Calu3 (cell line): ENCODE measurements around the gene SEPHS2. TPM values are rescaled to one million over a fixed set of nuclear protein-coding genes. Genes with fewer than 3 reads are reported as not detected.
A peak's percentile ranks its signal among the peaks of the same experiment; 100 is the strongest.

ENCODE experiments used
- BruUV-seq: library from RNA; stranded (reverse); fragments of 400-500 nt; replicated peaks from 2 replicates; lab custom pipeline; 2021; lab: Mats Ljungman, UMichigan
- CTCF ChIA-PET: fragments of 300-600 bp; sonication (Branson Sonifier 250); formaldehyde crosslinking; loops from one replicate; lab custom pipeline; 2022; ENCODE audit warnings: antibody characterized with exemption; lab: Charles Lee
- DNase-seq: peaks from one replicate; pipeline ENCODE4 v3.0.0; 2022
- H3K27ac Mint-ChIP-seq: one replicate; pipeline ENCODE4 v1.8.0; 2022; ENCODE audit warnings: mixed read lengths; ENCODE audit not compliant: unreplicated experiment
- H3K27me3 Mint-ChIP-seq: one replicate; pipeline ENCODE4 v1.8.0; 2022; ENCODE audit warnings: mixed read lengths; ENCODE audit not compliant: unreplicated experiment
- H3K36me3 Mint-ChIP-seq: one replicate; pipeline ENCODE4 v1.8.0; 2022; ENCODE audit warnings: mild to moderate bottlenecking, moderate library complexity, mixed read lengths; ENCODE audit not compliant: insufficient read depth, unreplicated experiment
- H3K4me1 Mint-ChIP-seq: one replicate; pipeline ENCODE4 v1.8.0; 2022; ENCODE audit warnings: mild to moderate bottlenecking, low read depth, mixed read lengths; ENCODE audit not compliant: unreplicated experiment
- H3K4me3 Mint-ChIP-seq: one replicate; pipeline ENCODE4 v1.8.0; 2022; ENCODE audit warnings: mild to moderate bottlenecking, low read depth, moderate library complexity, mixed read lengths; ENCODE audit not compliant: unreplicated experiment
- H3K9me3 Mint-ChIP-seq: one replicate; pipeline ENCODE4 v1.8.0; 2022; ENCODE audit warnings: low read depth, mixed read lengths; ENCODE audit not compliant: unreplicated experiment
- CTCF ChIP-seq: fragments of 200-600 bp; IDR thresholded peaks from one replicate; pipeline ENCODE4 v1.8.0; 2022; ENCODE audit warnings: antibody characterized with exemption; ENCODE audit not compliant: unreplicated experiment
- intact Hi-C: fragments of 100-400 bp; cut with micrococcal nuclease; formaldehyde crosslinking; loops from one replicate; pipeline ENCODE4 v1.10.0; 2022; ENCODE audit not compliant: unreplicated experiment
- total RNA-seq: library from RNA; stranded (reverse); gene quantifications from 2 replicates; pipeline ENCODE4 v1.2.3, GENCODE V29; 2022

The SEPHS2 gene
- total RNA-seq, 1 experiment from 2014 or later: 85.0 TPM

GRCh38 chr16:30413112-30413806 lies 32.4 kb downstream of the SEPHS2 start:
- H3K36me3 Mint-ChIP-seq: peaks cover 68% of the 10 kb centered on the region
- peak overlapping the region; percentile 40 for H3K27ac Mint-ChIP-seq
- peak overlapping the region; percentile 15 for H3K4me3 Mint-ChIP-seq
- H3K27me3 Mint-ChIP-seq: no peaks in the 10 kb centered on the region
- no peaks in the 10 kb centered on the region for H3K9me3 Mint-ChIP-seq
- no TSS peak for BruUV-seq
- no peak for TF ChIP-seq CTCF
- DNase-seq: no peak
- intact Hi-C loops: no loop called here
- CTCF ChIA-PET: interaction anchor here (0.5 to 0.7 kb wide), 3 partner anchors 8 to 322 kb away, joined by 3 read pairs; partner anchors contain the start of gene TBX6
- peaks cover 56% of the 10 kb centered on the region for H3K4me1 Mint-ChIP-seq

DNA sequence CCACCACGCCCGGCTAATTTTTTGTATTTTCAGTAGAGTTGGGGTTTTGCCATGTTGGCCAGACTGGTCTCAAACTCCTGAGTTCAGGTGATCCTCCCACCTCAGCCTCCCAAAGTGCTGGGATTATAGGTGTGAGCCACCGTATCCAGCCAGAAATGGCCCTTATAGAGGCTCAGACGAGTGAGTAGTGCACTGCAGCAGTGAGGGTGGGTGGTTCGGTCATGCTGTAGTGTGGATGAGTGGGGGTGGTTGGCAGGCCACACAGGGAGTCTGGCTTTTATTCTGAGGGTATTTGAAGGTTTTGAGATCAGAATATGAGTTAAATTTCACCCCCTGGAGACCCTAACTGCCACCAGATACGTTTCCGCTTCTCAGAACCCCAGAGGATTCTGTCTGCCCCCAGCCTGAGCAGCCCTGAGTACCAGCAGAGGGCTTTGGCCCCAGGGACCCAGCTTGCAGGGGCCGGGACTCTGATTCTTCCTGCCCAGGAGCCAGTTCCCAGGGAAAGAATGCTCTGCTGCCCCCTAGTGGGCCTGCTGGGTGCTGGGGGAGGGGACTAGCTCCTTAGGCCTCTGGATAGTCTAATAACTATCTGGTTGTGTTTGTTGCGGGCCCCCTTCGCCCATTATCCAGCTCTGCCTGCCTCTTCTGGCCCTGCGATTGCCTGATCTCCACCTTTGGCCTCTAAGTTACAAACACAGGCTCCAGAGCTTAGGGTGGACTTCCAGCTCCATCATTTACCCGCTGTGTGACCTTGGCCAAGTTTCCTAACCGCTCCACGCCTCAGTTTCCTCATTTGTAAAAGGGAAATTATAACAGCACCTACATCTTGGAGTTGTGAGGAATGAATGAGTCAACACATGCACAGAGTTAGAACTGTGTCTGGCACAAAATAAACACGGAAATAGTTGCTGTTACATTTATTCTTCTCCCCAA lies 36.3 kb downstream of the SEPHS2 start:
- DNase-seq: peak; percentile 98
- BruUV-seq: no TSS peak
- no peaks in the 10 kb centered on the region for H3K9me3 Mint-ChIP-seq
- H3K27me3 Mint-ChIP-seq: no peaks in the 10 kb centered on the region
- TF ChIP-seq CTCF: peak; percentile 98
- H3K4me1 Mint-ChIP-seq: peaks cover 41% of the 10 kb centered on the region
- CTCF ChIA-PET: interaction anchor here (0.6 to 2.0 kb wide), 17 partner anchors 8 to 530 kb away, joined by 3 to 24 read pairs (median 4); partner anchors contain the start of genes DCTPP1, TBC1D10B, ZNF48 and ZNF689
- H3K4me3 Mint-ChIP-seq: peak overlapping the region; percentile 72
- intact Hi-C loops: no loop called here
- peak overlapping the region; percentile 58 for H3K27ac Mint-ChIP-seq
- H3K36me3 Mint-ChIP-seq: peaks cover 57% of the 10 kb centered on the region

- no TSS peak for BruUV-seq
- peaks cover 51% of the 10 kb centered on the region for H3K36me3 Mint-ChIP-seq
- peaks cover 31% of the 10 kb centered on the region for H3K4me1 Mint-ChIP-seq
- no peak for DNase-seq
- H3K27ac Mint-ChIP-seq: no peak overlapping the region
- H3K4me3 Mint-ChIP-seq: peak overlapping the region; percentile 72
- H3K27me3 Mint-ChIP-seq: no peaks in the 10 kb centered on the region
- no peak for TF ChIP-seq CTCF
- CTCF ChIA-PET: interaction anchor here (0.5 to 2.0 kb wide), 7 partner anchors 10 to 208 kb away, joined by 3 to 13 read pairs (median 4); partner anchors contain the start of genes DCTPP1, TBC1D10B and ZNF48
- intact Hi-C loops: no loop called here
- no peaks in the 10 kb centered on the region for H3K9me3 Mint-ChIP-seq
Measured at GRCh38 chr16:30407804-30408534, 37.7 kb downstream of the SEPHS2 start.
